GM19467 (cell line): Measurements from ENCODE around the gene RNF4.
A peak's percentile ranks its signal among the peaks of the same experiment; 100 is the strongest.

Source experiments
- ATAC-seq: cut with Tn5 transposase; IDR thresholded peaks from one replicate; pipeline ENCODE4 v1.9.1; 2021; ENCODE audit warnings: mild to moderate bottlenecking, moderate library complexity; ENCODE audit not compliant: unreplicated experiment

The RNF4 gene

GRCh38 chr4:2437475-2438215 lies 31.3 kb upstream of the RNF4 start:
- no peak for ATAC-seq

GRCh38 chr4:2438822-2439718 lies 29.8 kb upstream of the RNF4 start:
- ATAC-seq = no peak

GRCh38 chr4:2441393-2442174 lies 27.3 kb upstream of the RNF4 start:
- ATAC-seq = peak; percentile 71

- no peak for ATAC-seq
These were observed 26.5 kb upstream of the RNF4 start for GRCh38 chr4:2442175-2442993.

GRCh38 chr4:2443061-2443730 lies 25.7 kb upstream of the RNF4 start:
- ATAC-seq = no peak

GRCh38 chr4:2443956-2444740 lies 24.8 kb upstream of the RNF4 start:
- no peak for ATAC-seq

GRCh38 chr4:2445130-2445529 lies 23.8 kb upstream of the RNF4 start:
- no peak for ATAC-seq

- no peak for ATAC-seq
These were observed 23.3 kb upstream of the RNF4 start for GRCh38 chr4:2445571-2445970.

- no peak for ATAC-seq
These were observed 22.0 kb upstream of the RNF4 start for GRCh38 chr4:2446656-2447564.

- ATAC-seq = no peak
These were observed 20.3 kb upstream of the RNF4 start for GRCh38 chr4:2448589-2448988.

- no peak for ATAC-seq
These were observed 19.9 kb upstream of the RNF4 start for GRCh38 chr4:2449051-2449450.

GRCh38 chr4:2449511-2450392 lies 19.2 kb upstream of the RNF4 start:
- no peak for ATAC-seq

- no peak for ATAC-seq
These were observed 18.4 kb upstream of the RNF4 start for GRCh38 chr4:2450394-2451035.

GRCh38 chr4:2451036-2451520 lies 17.8 kb upstream of the RNF4 start:
- ATAC-seq = no peak

- no peak for ATAC-seq
These were observed 16.8 kb upstream of the RNF4 start for GRCh38 chr4:2451821-2452785.
